Glutamatergic neuron (in vitro differentiated cells): Measurements from ENCODE around the gene MTRR. TPM values are rescaled to one million over a fixed set of nuclear protein-coding genes. Genes with fewer than 3 reads are reported as not detected.

Source experiments
- DNase-seq: peaks from one replicate; pipeline ENCODE4 v3.0.0; 2022
- H3K27ac Mint-ChIP-seq: one replicate; pipeline ENCODE4 v1.8.0; 2020; ENCODE audit warnings: mild to moderate bottlenecking, mixed read lengths, inconsistent platforms; ENCODE audit not compliant: unreplicated experiment
- H3K27me3 Mint-ChIP-seq: one replicate; pipeline ENCODE4 v1.8.0; 2020; ENCODE audit warnings: mild to moderate bottlenecking, moderate library complexity, mixed read lengths, inconsistent platforms; ENCODE audit not compliant: unreplicated experiment
- H3K36me3 Mint-ChIP-seq: one replicate; pipeline ENCODE4 v1.8.0; 2020; ENCODE audit warnings: mild to moderate bottlenecking, mixed read lengths, inconsistent platforms; ENCODE audit not compliant: unreplicated experiment
- H3K4me1 Mint-ChIP-seq: one replicate; pipeline ENCODE4 v1.8.0; 2020; ENCODE audit warnings: mild to moderate bottlenecking, low read depth, mixed read lengths, inconsistent platforms; ENCODE audit not compliant: unreplicated experiment
- H3K4me3 Mint-ChIP-seq: one replicate; pipeline ENCODE4 v1.8.0; 2020; ENCODE audit warnings: mild to moderate bottlenecking, mixed read lengths, inconsistent platforms; ENCODE audit not compliant: unreplicated experiment
- H3K9me3 Mint-ChIP-seq: one replicate; pipeline ENCODE4 v1.8.0; 2020; ENCODE audit warnings: mild to moderate bottlenecking, moderate library complexity, mixed read lengths, inconsistent platforms; ENCODE audit not compliant: unreplicated experiment
- CTCF ChIP-seq: fragments of 200-600 bp; sonication (generic); IDR thresholded peaks from one replicate; pipeline ENCODE4 v1.5.0; 2021; ENCODE audit not compliant: partially characterized antibody, unreplicated experiment
- total RNA-seq: library from RNA; stranded (reverse); fragmentation: NEBNext Ultra II Directional; extraction: Animal tissue kit (Norgen Biotek cat#: 25700); gene quantifications from one replicate; pipeline ENCODE4 v1.2.1, GENCODE V29; 2021; ENCODE audit not compliant: unreplicated experiment

Gene MTRR
- total RNA-seq, 1 donor from 2014 or later: 37.9 TPM

- H3K36me3 Mint-ChIP-seq: no peaks in the 10 kb centered on the region
- H3K27me3 Mint-ChIP-seq: no peaks in the 10 kb centered on the region
- TF ChIP-seq CTCF: no peak
- no peak overlapping the region for H3K4me3 Mint-ChIP-seq
- no peak overlapping the region for H3K27ac Mint-ChIP-seq
- no peak for DNase-seq
- H3K9me3 Mint-ChIP-seq: no peaks in the 10 kb centered on the region
- H3K4me1 Mint-ChIP-seq: peaks cover 13% of the 10 kb centered on the region
Observed at GRCh38 chr5:7878381-7878873, 9.5 kb downstream of the MTRR start.

GRCh38 chr5:7881091-7881490, 12.1 kb downstream of the MTRR start:
- TF ChIP-seq CTCF: no peak
- no peaks in the 10 kb centered on the region for H3K9me3 Mint-ChIP-seq
- no peaks in the 10 kb centered on the region for H3K36me3 Mint-ChIP-seq
- DNase-seq: no peak
- peaks cover 15% of the 10 kb centered on the region for H3K4me1 Mint-ChIP-seq
- H3K27me3 Mint-ChIP-seq: no peaks in the 10 kb centered on the region
- H3K27ac Mint-ChIP-seq: no peak overlapping the region
- no peak overlapping the region for H3K4me3 Mint-ChIP-seq

- H3K27ac Mint-ChIP-seq: no peak overlapping the region
- no peak for DNase-seq
- H3K4me3 Mint-ChIP-seq: no peak overlapping the region
- TF ChIP-seq CTCF: no peak
- H3K36me3 Mint-ChIP-seq: no peaks in the 10 kb centered on the region
- H3K27me3 Mint-ChIP-seq: no peaks in the 10 kb centered on the region
- H3K4me1 Mint-ChIP-seq: peaks cover 15% of the 10 kb centered on the region
- no peaks in the 10 kb centered on the region for H3K9me3 Mint-ChIP-seq
Observed at GRCh38 chr5:7881816-7882215, 12.9 kb downstream of the MTRR start.

GRCh38 chr5:7882926-7883325, 14.0 kb downstream of the MTRR start:
- H3K27me3 Mint-ChIP-seq: no peaks in the 10 kb centered on the region
- no peak overlapping the region for H3K4me3 Mint-ChIP-seq
- H3K9me3 Mint-ChIP-seq: no peaks in the 10 kb centered on the region
- H3K4me1 Mint-ChIP-seq: peaks cover 15% of the 10 kb centered on the region
- DNase-seq: no peak
- no peaks in the 10 kb centered on the region for H3K36me3 Mint-ChIP-seq
- no peak overlapping the region for H3K27ac Mint-ChIP-seq
- TF ChIP-seq CTCF: no peak

- Mint-ChIP-seq H3K4me3 (no peak overlapping the region), H3K9me3 (no peaks in the 10 kb centered on the region), H3K4me1 (peaks cover 8% of the 10 kb centered on the region), H3K36me3 (no peaks in the 10 kb centered on the region), H3K27ac (no peak overlapping the region), H3K27me3 (no peaks in the 10 kb centered on the region)
- no peak for TF ChIP-seq CTCF
- DNase-seq: peak; percentile 24
Observed at GRCh38 chr5:7884491-7885267, 15.7 kb downstream of the MTRR start.
